GM18499 (cell line): Measurements from ENCODE around the gene ENDOU.
"Not testable (repeated sequence)": the region's sequence is repeated elsewhere in the genome, so short reads cannot be mapped to it uniquely, and the experiment has no call there.

Experiments used
- ATAC-seq: cut with Tn5 transposase; IDR thresholded peaks from one replicate; pipeline ENCODE4 v1.9.1; 2021; ENCODE audit warnings: moderate number of reproducible peaks; ENCODE audit not compliant: insufficient read depth, unreplicated experiment

Gene ENDOU

GRCh38 chr12:47700263-47700662 is 25.0 kb downstream of the ENDOU start:
- no peak for ATAC-seq

GRCh38 chr12:47698631-47699030 is 26.7 kb downstream of the ENDOU start:
- ATAC-seq = no peak

- ATAC-seq = no peak
Measured at GRCh38 chr12:47698055-47698454, 27.2 kb downstream of the ENDOU start.

GRCh38 chr12:47689215-47689614 is 36.1 kb downstream of the ENDOU start:
- ATAC-seq = no peak

- ATAC-seq = no peak
Measured at GRCh38 chr12:47687636-47688035, 37.7 kb downstream of the ENDOU start.

GRCh38 chr12:47686645-47687240 is 38.5 kb downstream of the ENDOU start:
- ATAC-seq = no peak

GRCh38 chr12:47679785-47680184 is 45.5 kb downstream of the ENDOU start:
- no peak for ATAC-seq

- ATAC-seq = no peak
Measured at GRCh38 chr12:47672068-47672467, 53.2 kb downstream of the ENDOU start.

- ATAC-seq = not testable (repeated sequence)
Measured at GRCh38 chr12:47667935-47668334, 57.4 kb downstream of the ENDOU start.
